ENCODE data around the gene CDH11.

Gene CDH11

DNA sequence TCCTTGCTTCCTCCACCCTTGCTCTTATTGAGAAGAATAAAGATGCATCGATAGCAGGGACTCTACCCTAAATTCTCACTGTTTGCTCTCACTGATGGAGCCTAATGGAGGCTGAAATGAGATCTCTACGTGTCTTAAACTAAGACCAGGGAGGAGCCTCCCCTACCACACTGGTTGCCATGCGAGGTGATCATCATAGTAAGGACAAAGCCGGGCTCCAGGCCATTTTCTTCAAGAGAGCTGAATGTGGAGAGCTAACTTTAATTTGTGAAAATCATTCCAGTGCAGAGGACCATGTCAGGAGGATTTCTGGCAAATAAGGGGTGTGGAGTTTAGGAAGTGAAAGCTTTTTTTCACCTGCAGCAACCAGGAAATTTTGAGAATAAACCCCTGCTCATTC is 5.6 kb downstream of the CDH11 start:
- TF ChIP-seq ZNF274 (IDR thresholded peaks at IDR 0.05; ENCODE audit: low read depth, low read length) (no peak), YY1 (IDR thresholded peaks at IDR 0.05; ENCODE audit: insufficient read depth, insufficient read length) (no peak), SUZ12 (IDR thresholded peaks at IDR 0.05; ENCODE audit: extremely low read depth, insufficient read depth, insufficient read length) (no peak)
- Histone ChIP-seq H3K4me1 (ENCODE audit: insufficient read depth, insufficient read length) (no peaks in the 10 kb centered on the region), H3K9me3 (ENCODE audit: insufficient read depth, low read length) (no peaks in the 10 kb centered on the region), H3K36me3 (ENCODE audit: insufficient read depth, insufficient read length, low read length) (peaks cover 31% of the 10 kb centered on the region), H3K27me3 (ENCODE audit: insufficient read depth, insufficient read length) (peaks cover 24% of the 10 kb centered on the region), H3K4me3 (ENCODE audit: insufficient read length, low read depth) (no peak overlapping the region), H3K9ac (ENCODE audit: insufficient read length, low read depth) (no peak overlapping the region)
- no peak for DNase-seq (ENCODE audit: low read depth, low spot score)

- DNase-seq (ENCODE audit: low read depth, low spot score): no peak
- no peak overlapping the region for H3K9ac ChIP-seq (ENCODE audit: insufficient read length, low read depth)
- H3K9me3 ChIP-seq (ENCODE audit: insufficient read depth, low read length): no peaks in the 10 kb centered on the region
- TF ChIP-seq ZNF274 (IDR thresholded peaks at IDR 0.05; ENCODE audit: low read depth, low read length) (no peak), SUZ12 (IDR thresholded peaks at IDR 0.05; ENCODE audit: extremely low read depth, insufficient read depth, insufficient read length) (no peak), YY1 (IDR thresholded peaks at IDR 0.05; ENCODE audit: insufficient read depth, insufficient read length) (no peak)
- peaks cover 31% of the 10 kb centered on the region for H3K36me3 ChIP-seq (ENCODE audit: insufficient read depth, insufficient read length, low read length)
- no peak overlapping the region for H3K4me3 ChIP-seq (ENCODE audit: insufficient read length, low read depth)
- H3K27me3 ChIP-seq (ENCODE audit: insufficient read depth, insufficient read length): peaks cover 7% of the 10 kb centered on the region
- no peaks in the 10 kb centered on the region for H3K4me1 ChIP-seq (ENCODE audit: insufficient read depth, insufficient read length)
Measured at GRCh38 chr16:65114527-65114926, 7.3 kb downstream of the CDH11 start.

- TF ChIP-seq SUZ12 (IDR thresholded peaks at IDR 0.05; ENCODE audit: extremely low read depth, insufficient read depth, insufficient read length) (no peak), YY1 (IDR thresholded peaks at IDR 0.05; ENCODE audit: insufficient read depth, insufficient read length) (no peak), ZNF274 (IDR thresholded peaks at IDR 0.05; ENCODE audit: low read depth, low read length) (no peak)
- no peak overlapping the region for H3K4me3 ChIP-seq (ENCODE audit: insufficient read length, low read depth)
- H3K4me1 ChIP-seq (ENCODE audit: insufficient read depth, insufficient read length): no peaks in the 10 kb centered on the region
- H3K9ac ChIP-seq (ENCODE audit: insufficient read length, low read depth): no peak overlapping the region
- no peaks in the 10 kb centered on the region for H3K9me3 ChIP-seq (ENCODE audit: insufficient read depth, low read length)
- no peaks in the 10 kb centered on the region for H3K27me3 ChIP-seq (ENCODE audit: insufficient read depth, insufficient read length)
- H3K36me3 ChIP-seq (ENCODE audit: insufficient read depth, insufficient read length, low read length): peaks cover 27% of the 10 kb centered on the region
- no peak for DNase-seq (ENCODE audit: low read depth, low spot score)
Measured at GRCh38 chr16:65113441-65113840, 8.4 kb downstream of the CDH11 start.

GRCh38 chr16:65111306-65111705 is 10.6 kb downstream of the CDH11 start:
- DNase-seq (ENCODE audit: low read depth, low spot score): no peak
- TF ChIP-seq YY1 (IDR thresholded peaks at IDR 0.05; ENCODE audit: insufficient read depth, insufficient read length): no peak
- no peak for TF ChIP-seq SUZ12 (IDR thresholded peaks at IDR 0.05; ENCODE audit: extremely low read depth, insufficient read depth, insufficient read length)
- no peak for TF ChIP-seq ZNF274 (IDR thresholded peaks at IDR 0.05; ENCODE audit: low read depth, low read length)
- no peaks in the 10 kb centered on the region for H3K27me3 ChIP-seq (ENCODE audit: insufficient read depth, insufficient read length)
- no peaks in the 10 kb centered on the region for H3K9me3 ChIP-seq (ENCODE audit: insufficient read depth, low read length)
- no peak overlapping the region for H3K9ac ChIP-seq (ENCODE audit: insufficient read length, low read depth)
- H3K36me3 ChIP-seq (ENCODE audit: insufficient read depth, insufficient read length, low read length): peaks cover 25% of the 10 kb centered on the region
- H3K4me3 ChIP-seq (ENCODE audit: insufficient read length, low read depth): no peak overlapping the region
- no peaks in the 10 kb centered on the region for H3K4me1 ChIP-seq (ENCODE audit: insufficient read depth, insufficient read length)

DNA sequence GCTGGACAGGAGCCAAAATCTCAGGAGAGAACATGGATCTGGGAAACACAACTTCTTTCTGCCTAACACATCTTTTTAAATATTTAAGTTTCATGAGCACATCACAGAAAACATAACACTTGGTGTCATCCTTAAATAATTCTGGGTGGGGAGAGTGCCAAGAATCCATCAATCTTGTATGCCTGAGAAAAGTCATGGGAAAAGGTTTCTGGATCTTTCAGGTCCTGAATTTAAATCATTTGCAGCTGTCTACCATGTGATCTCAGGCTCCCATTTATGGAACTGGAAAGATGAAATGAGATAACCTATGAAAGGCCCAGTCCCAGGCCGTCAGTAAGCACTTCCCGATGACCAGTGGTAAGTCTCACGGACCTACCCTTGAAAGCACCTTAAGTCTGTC is 15.1 kb downstream of the CDH11 start:
- H3K9ac ChIP-seq (ENCODE audit: insufficient read length, low read depth): no peak overlapping the region
- DNase-seq (ENCODE audit: low read depth, low spot score): no peak
- H3K4me1 ChIP-seq (ENCODE audit: insufficient read depth, insufficient read length): no peaks in the 10 kb centered on the region
- no peaks in the 10 kb centered on the region for H3K9me3 ChIP-seq (ENCODE audit: insufficient read depth, low read length)
- peaks cover 2% of the 10 kb centered on the region for H3K36me3 ChIP-seq (ENCODE audit: insufficient read depth, insufficient read length, low read length)
- no peak overlapping the region for H3K4me3 ChIP-seq (ENCODE audit: insufficient read length, low read depth)
- TF ChIP-seq SUZ12 (IDR thresholded peaks at IDR 0.05; ENCODE audit: extremely low read depth, insufficient read depth, insufficient read length): no peak
- no peak for TF ChIP-seq YY1 (IDR thresholded peaks at IDR 0.05; ENCODE audit: insufficient read depth, insufficient read length)
- no peak for TF ChIP-seq ZNF274 (IDR thresholded peaks at IDR 0.05; ENCODE audit: low read depth, low read length)
- H3K27me3 ChIP-seq (ENCODE audit: insufficient read depth, insufficient read length): no peaks in the 10 kb centered on the region

DNA sequence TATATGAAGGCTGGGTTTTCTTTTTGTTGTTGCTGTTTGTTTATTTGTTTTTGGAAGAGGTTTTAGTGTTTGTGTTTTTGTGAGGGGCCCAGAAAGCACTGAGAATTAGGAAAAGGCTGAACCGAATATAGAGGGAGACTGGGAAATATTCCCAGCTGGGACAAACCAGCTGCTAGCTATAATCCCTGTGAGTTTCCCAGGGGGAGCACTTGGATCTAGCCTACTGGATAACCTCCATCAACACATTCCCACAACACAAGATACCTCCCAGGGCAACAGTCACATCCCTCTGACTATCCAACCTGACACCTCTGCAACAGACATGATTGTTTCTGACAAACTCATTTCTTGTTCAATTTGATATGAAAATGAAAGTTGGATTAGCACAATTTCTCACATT is 16.7 kb downstream of the CDH11 start:
- no peaks in the 10 kb centered on the region for H3K4me1 ChIP-seq (ENCODE audit: insufficient read depth, insufficient read length)
- H3K27me3 ChIP-seq (ENCODE audit: insufficient read depth, insufficient read length): no peaks in the 10 kb centered on the region
- no peak overlapping the region for H3K9ac ChIP-seq (ENCODE audit: insufficient read length, low read depth)
- no peak overlapping the region for H3K4me3 ChIP-seq (ENCODE audit: insufficient read length, low read depth)
- H3K36me3 ChIP-seq (ENCODE audit: insufficient read depth, insufficient read length, low read length): peaks cover 2% of the 10 kb centered on the region
- no peak for DNase-seq (ENCODE audit: low read depth, low spot score)
- H3K9me3 ChIP-seq (ENCODE audit: insufficient read depth, low read length): no peaks in the 10 kb centered on the region
- TF ChIP-seq ZNF274 (IDR thresholded peaks at IDR 0.05; ENCODE audit: low read depth, low read length): no peak
- no peak for TF ChIP-seq SUZ12 (IDR thresholded peaks at IDR 0.05; ENCODE audit: extremely low read depth, insufficient read depth, insufficient read length)
- TF ChIP-seq YY1 (IDR thresholded peaks at IDR 0.05; ENCODE audit: insufficient read depth, insufficient read length): no peak

DNA sequence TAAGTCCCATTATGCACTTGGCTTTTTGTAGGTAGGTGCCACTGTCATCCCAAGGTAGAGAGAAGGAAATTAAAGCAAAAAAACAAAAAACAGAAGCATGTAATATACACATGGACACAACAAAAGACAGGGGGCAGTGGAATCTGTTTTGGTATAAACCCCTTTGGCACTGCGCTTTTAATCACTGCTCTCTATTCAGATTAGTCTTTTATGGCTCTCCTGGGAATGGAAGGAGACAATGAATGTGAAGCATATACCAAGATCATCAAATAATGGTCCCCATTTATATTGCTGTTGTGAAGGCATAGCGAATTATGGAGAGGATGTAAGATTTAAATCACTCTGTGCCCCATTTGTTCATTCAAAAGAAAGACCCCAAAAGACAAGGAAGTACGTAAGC is 17.4 kb downstream of the CDH11 start:
- no peaks in the 10 kb centered on the region for H3K4me1 ChIP-seq (ENCODE audit: insufficient read depth, insufficient read length)
- TF ChIP-seq YY1 (IDR thresholded peaks at IDR 0.05; ENCODE audit: insufficient read depth, insufficient read length) (no peak), SUZ12 (IDR thresholded peaks at IDR 0.05; ENCODE audit: extremely low read depth, insufficient read depth, insufficient read length) (no peak), ZNF274 (IDR thresholded peaks at IDR 0.05; ENCODE audit: low read depth, low read length) (no peak)

More for the DNA sequence above, 17.4 kb downstream of the CDH11 start:
- no peak for DNase-seq (ENCODE audit: low read depth, low spot score)
- Histone ChIP-seq H3K4me3 (ENCODE audit: insufficient read length, low read depth) (no peak overlapping the region), H3K9ac (ENCODE audit: insufficient read length, low read depth) (no peak overlapping the region), H3K36me3 (ENCODE audit: insufficient read depth, insufficient read length, low read length) (peaks cover 2% of the 10 kb centered on the region), H3K27me3 (ENCODE audit: insufficient read depth, insufficient read length) (no peaks in the 10 kb centered on the region), H3K9me3 (ENCODE audit: insufficient read depth, low read length) (no peaks in the 10 kb centered on the region)

Measured in NT2/D1 (cell line).